Measurements from ENCODE around the gene LRP1B. TPM values are rescaled to one million over a fixed set of nuclear protein-coding genes. Genes with fewer than 3 reads are reported as not detected.

The LRP1B gene
- total RNA-seq, 1 experiment from 2014 or later = 0.21 TPM

DNA sequence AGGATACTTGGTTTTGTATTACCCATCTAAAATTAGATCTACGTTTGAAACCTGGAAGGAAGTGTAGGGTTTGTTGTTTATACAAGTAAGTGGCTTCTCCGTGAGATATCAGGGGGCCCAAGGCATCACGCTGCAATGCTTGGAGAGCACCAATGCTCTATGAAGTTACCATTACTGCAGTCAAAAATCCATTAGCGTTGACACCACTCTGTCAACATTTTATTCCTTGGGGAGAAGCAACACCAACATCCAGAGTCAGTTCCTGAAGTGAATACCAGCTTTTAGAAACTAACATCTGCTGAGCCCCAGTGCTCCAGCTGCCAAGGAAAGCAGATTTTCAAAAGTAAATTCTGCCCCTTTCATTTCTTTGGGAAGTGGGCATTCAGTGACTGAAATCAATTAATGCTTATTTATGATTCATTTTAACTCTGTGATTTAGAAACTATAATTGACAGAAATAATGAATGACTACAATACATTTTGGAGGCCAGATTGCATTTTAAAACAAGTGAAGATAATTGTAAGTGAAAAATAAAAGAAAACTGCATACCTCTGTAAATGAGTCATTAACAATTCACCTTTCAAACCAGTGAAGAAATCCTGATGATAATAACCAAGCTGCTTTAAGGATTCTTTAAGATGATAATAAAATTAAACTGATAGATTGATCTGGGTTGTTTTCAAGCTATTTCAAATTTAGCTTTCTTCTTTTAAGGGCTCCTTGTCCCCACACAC is 30.5 kb downstream of the LRP1B start:
- H3K4me3 Mint-ChIP-seq (ENCODE audit: low read depth, unreplicated experiment) = no peak overlapping the region
- H3K27ac Mint-ChIP-seq (ENCODE audit: unreplicated experiment) = no peak overlapping the region
- BruUV-seq (replicated peaks) = no TSS peak
- no peak for TF ChIP-seq CTCF (IDR thresholded peaks at IDR 0.05; ENCODE audit: unreplicated experiment)
- no peaks in the 10 kb centered on the region for H3K27me3 Mint-ChIP-seq (ENCODE audit: unreplicated experiment)
- no peak for DNase-seq
- intact Hi-C loops (cut with micrococcal nuclease; ENCODE audit: unreplicated experiment) = no loop called here
- H3K36me3 Mint-ChIP-seq (ENCODE audit: insufficient read depth, unreplicated experiment) = no peaks in the 10 kb centered on the region
- CTCF ChIA-PET = interaction anchor here (0.9 kb wide), 1 partner anchor 13 kb away, joined by 3 read pairs; no protein-coding TSS in a partner anchor
- H3K4me1 Mint-ChIP-seq (ENCODE audit: low read depth, unreplicated experiment) = peaks cover 17% of the 10 kb centered on the region
- H3K9me3 Mint-ChIP-seq (ENCODE audit: low read depth, unreplicated experiment) = no peaks in the 10 kb centered on the region

GRCh38 chr2:142097711-142098110 is 33.1 kb downstream of the LRP1B start:
- intact Hi-C loops (cut with micrococcal nuclease; ENCODE audit: unreplicated experiment) = no loop called here
- no TSS peak for BruUV-seq (replicated peaks)
- TF ChIP-seq CTCF (IDR thresholded peaks at IDR 0.05; ENCODE audit: unreplicated experiment) = no peak
- CTCF ChIA-PET = no interaction called here
- Mint-ChIP-seq H3K4me3 (ENCODE audit: low read depth, unreplicated experiment) (no peak overlapping the region), H3K27ac (ENCODE audit: unreplicated experiment) (no peak overlapping the region), H3K9me3 (ENCODE audit: low read depth, unreplicated experiment) (no peaks in the 10 kb centered on the region), H3K4me1 (ENCODE audit: low read depth, unreplicated experiment) (peaks cover 10% of the 10 kb centered on the region), H3K27me3 (ENCODE audit: unreplicated experiment) (no peaks in the 10 kb centered on the region), H3K36me3 (ENCODE audit: insufficient read depth, unreplicated experiment) (no peaks in the 10 kb centered on the region)
- DNase-seq = no peak

- no peak overlapping the region for H3K27ac Mint-ChIP-seq (ENCODE audit: unreplicated experiment)
- H3K36me3 Mint-ChIP-seq (ENCODE audit: insufficient read depth, unreplicated experiment) = no peaks in the 10 kb centered on the region
- no peak for DNase-seq
- no peaks in the 10 kb centered on the region for H3K9me3 Mint-ChIP-seq (ENCODE audit: low read depth, unreplicated experiment)
- H3K4me1 Mint-ChIP-seq (ENCODE audit: low read depth, unreplicated experiment) = peaks cover 5% of the 10 kb centered on the region
- CTCF ChIA-PET = no interaction called here
- TF ChIP-seq CTCF (IDR thresholded peaks at IDR 0.05; ENCODE audit: unreplicated experiment) = no peak
- no peak overlapping the region for H3K4me3 Mint-ChIP-seq (ENCODE audit: low read depth, unreplicated experiment)
- intact Hi-C loops (cut with micrococcal nuclease; ENCODE audit: unreplicated experiment) = no loop called here
- no peaks in the 10 kb centered on the region for H3K27me3 Mint-ChIP-seq (ENCODE audit: unreplicated experiment)
- BruUV-seq (replicated peaks) = no TSS peak
These were observed 35.2 kb downstream of the LRP1B start for GRCh38 chr2:142095647-142096046.

GRCh38 chr2:142094233-142094632 is 36.6 kb downstream of the LRP1B start:
- intact Hi-C loops (cut with micrococcal nuclease; ENCODE audit: unreplicated experiment) = no loop called here
- Mint-ChIP-seq H3K9me3 (ENCODE audit: low read depth, unreplicated experiment) (no peaks in the 10 kb centered on the region), H3K27me3 (ENCODE audit: unreplicated experiment) (no peaks in the 10 kb centered on the region), H3K4me3 (ENCODE audit: low read depth, unreplicated experiment) (no peak overlapping the region), H3K36me3 (ENCODE audit: insufficient read depth, unreplicated experiment) (no peaks in the 10 kb centered on the region), H3K4me1 (ENCODE audit: low read depth, unreplicated experiment) (no peaks in the 10 kb centered on the region), H3K27ac (ENCODE audit: unreplicated experiment) (no peak overlapping the region)
- CTCF ChIA-PET = no interaction called here
- no TSS peak for BruUV-seq (replicated peaks)
- TF ChIP-seq CTCF (IDR thresholded peaks at IDR 0.05; ENCODE audit: unreplicated experiment) = no peak
- no peak for DNase-seq
